SK-N-SH treated with all-trans-retinoic acid at 6 μM for 48 hours (cell line): Measurements from ENCODE around the gene PTPRN2.

ENCODE experiments used
- ARNTL ChIP-seq: fragments of 450-650 bp; formaldehyde crosslinking; IDR thresholded peaks from 2 replicates; pipeline ENCODE4 v1.5.0; 2020; ENCODE audit warnings: low read depth, mild to moderate bottlenecking, moderate library complexity, borderline replicate concordance
- CREB5 ChIP-seq: fragments of 250-450 bp; sonication (Bioruptor Pico); IDR thresholded peaks from 2 replicates; pipeline ENCODE4 v1.5.1; 2020; ENCODE audit warnings: low read depth, mild to moderate bottlenecking, moderate library complexity
- CSDC2 ChIP-seq: fragments of 250-450 bp; sonication (Bioruptor Pico); IDR thresholded peaks from 2 replicates; pipeline ENCODE4 v1.5.0; 2020; ENCODE audit warnings: mild to moderate bottlenecking, moderate library complexity
- PPARA ChIP-seq: fragments of 250-450 bp; sonication (Bioruptor Pico); IDR thresholded peaks from 2 replicates; pipeline ENCODE4 v1.5.0; 2020; ENCODE audit warnings: mild to moderate bottlenecking, borderline replicate concordance
- TOX ChIP-seq: fragments of 250-450 bp; sonication (Bioruptor Pico); IDR thresholded peaks from 2 replicates; pipeline ENCODE4 v1.8.0; 2021; ENCODE audit warnings: mild to moderate bottlenecking, moderate library complexity, borderline replicate concordance
- ZC3H10 ChIP-seq: fragments of 250-450 bp; sonication (Bioruptor Pico); IDR thresholded peaks from 2 replicates; pipeline ENCODE4 v1.5.1; 2021; ENCODE audit warnings: mild to moderate bottlenecking, moderate library complexity
- ZNF70 ChIP-seq: fragments of 450-650 bp; formaldehyde crosslinking; IDR thresholded peaks from 2 replicates; pipeline ENCODE4 v1.5.0; 2020; ENCODE audit warnings: mild to moderate bottlenecking, moderate library complexity
- TF ChIP-seq, protein P1 (sequence below): fragments of 250-450 bp; sonication (Bioruptor Pico); IDR thresholded peaks from 2 replicates; pipeline ENCODE4 v1.5.0; 2020; ENCODE audit warnings: mild to moderate bottlenecking, moderate library complexity
- TF ChIP-seq, protein P2 (sequence below): fragments of 250-450 bp; sonication (Bioruptor Pico); IDR thresholded peaks from 2 replicates; pipeline ENCODE4 v1.8.0; 2020; ENCODE audit warnings: mild to moderate bottlenecking, moderate library complexity, borderline replicate concordance

DNA sequence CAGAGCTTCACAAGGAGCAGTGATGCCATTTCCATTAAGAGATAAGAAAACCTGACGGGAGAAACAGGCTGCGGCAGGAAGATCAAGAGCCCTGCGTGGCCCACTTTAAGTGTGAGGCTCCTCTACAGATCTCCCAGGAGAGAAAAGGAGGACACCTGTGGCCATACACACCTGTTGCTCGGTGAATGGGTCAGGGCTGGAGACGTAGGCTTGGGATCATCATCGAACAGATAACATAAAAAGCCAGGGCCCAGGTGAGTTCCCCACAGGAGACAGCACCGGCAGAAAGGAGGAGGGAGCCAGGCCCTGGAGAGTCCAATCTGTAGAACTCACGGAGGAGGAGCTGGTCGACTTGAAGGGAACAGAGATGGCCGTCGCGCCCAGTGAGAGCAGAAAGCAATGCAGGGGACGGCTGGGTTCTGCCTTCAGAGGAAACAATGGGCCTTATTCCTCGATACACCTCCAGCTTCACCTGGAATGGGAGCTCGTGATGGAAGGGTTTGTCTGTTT is 694.0 kb downstream of the PTPRN2 start:
- TF ChIP-seq ZC3H10 (CRISPR knock-in tag) (no peak), ARNTL (no peak), CSDC2 (CRISPR knock-in tag) (no peak), ZNF70 (CRISPR knock-in tag) (no peak), TOX (CRISPR knock-in tag) (no peak), CREB5 (CRISPR knock-in tag) (no peak), PPARA (CRISPR knock-in tag) (no peak)
- TF ChIP-seq, protein P1, sequence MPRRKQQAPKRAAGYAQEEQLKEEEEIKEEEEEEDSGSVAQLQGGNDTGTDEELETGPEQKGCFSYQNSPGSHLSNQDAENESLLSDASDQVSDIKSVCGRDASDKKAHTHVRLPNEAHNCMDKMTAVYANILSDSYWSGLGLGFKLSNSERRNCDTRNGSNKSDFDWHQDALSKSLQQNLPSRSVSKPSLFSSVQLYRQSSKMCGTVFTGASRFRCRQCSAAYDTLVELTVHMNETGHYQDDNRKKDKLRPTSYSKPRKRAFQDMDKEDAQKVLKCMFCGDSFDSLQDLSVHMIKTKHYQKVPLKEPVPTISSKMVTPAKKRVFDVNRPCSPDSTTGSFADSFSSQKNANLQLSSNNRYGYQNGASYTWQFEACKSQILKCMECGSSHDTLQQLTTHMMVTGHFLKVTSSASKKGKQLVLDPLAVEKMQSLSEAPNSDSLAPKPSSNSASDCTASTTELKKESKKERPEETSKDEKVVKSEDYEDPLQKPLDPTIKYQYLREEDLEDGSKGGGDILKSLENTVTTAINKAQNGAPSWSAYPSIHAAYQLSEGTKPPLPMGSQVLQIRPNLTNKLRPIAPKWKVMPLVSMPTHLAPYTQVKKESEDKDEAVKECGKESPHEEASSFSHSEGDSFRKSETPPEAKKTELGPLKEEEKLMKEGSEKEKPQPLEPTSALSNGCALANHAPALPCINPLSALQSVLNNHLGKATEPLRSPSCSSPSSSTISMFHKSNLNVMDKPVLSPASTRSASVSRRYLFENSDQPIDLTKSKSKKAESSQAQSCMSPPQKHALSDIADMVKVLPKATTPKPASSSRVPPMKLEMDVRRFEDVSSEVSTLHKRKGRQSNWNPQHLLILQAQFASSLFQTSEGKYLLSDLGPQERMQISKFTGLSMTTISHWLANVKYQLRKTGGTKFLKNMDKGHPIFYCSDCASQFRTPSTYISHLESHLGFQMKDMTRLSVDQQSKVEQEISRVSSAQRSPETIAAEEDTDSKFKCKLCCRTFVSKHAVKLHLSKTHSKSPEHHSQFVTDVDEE (CRISPR knock-in tag): no peak
- TF ChIP-seq, protein P2, sequence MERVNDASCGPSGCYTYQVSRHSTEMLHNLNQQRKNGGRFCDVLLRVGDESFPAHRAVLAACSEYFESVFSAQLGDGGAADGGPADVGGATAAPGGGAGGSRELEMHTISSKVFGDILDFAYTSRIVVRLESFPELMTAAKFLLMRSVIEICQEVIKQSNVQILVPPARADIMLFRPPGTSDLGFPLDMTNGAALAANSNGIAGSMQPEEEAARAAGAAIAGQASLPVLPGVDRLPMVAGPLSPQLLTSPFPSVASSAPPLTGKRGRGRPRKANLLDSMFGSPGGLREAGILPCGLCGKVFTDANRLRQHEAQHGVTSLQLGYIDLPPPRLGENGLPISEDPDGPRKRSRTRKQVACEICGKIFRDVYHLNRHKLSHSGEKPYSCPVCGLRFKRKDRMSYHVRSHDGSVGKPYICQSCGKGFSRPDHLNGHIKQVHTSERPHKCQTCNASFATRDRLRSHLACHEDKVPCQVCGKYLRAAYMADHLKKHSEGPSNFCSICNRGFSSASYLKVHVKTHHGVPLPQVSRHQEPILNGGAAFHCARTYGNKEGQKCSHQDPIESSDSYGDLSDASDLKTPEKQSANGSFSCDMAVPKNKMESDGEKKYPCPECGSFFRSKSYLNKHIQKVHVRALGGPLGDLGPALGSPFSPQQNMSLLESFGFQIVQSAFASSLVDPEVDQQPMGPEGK (CRISPR knock-in tag): no peak
